ENCODE results near the gene ZNF2. TPM values are rescaled to one million over a fixed set of nuclear protein-coding genes. Genes with fewer than 3 reads are reported as not detected.

ZNF2 gene
- total and polyA plus RNA-seq, 12 donors: 1.4 to 4.8 (median 3.5) TPM

DNA sequence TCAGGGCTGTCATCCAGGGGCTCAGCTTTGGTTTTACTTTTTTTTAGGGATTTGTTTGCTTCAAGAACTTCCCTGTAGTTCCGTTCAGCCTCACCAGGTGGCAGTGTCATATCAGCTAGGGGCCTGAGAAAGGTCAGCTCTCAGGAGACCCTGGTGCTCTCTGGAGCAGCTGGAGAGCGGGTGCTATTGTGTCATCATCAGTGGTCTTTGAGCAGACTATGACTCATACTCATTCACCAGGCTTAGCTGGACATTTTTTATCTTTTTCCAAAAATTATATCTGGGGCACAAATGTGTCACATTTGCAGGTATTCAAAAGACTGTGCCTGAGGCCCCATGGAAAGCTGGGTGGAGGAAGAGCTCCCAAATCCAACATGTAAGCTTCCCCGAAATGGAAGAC, 66.1 kb downstream of the ZNF2 start:
- Histone ChIP-seq H3K27me3 (no peaks in the 10 kb centered on the region), H3K27ac (no peak overlapping the region), H3K9me3 (peaks cover 0 to 96% (median 8%) of the 10 kb centered on the region in 11 donors), H3K4me1 (no peaks in the 10 kb centered on the region), H3K36me3 (no peaks in the 10 kb centered on the region), H3K4me3 (no peak overlapping the region)
- DNase-seq (peak in 1 of 2 donors; percentile 18), ATAC-seq (peak in 1 of 8 donors; percentile 22)
- TF ChIP-seq, protein P1, sequence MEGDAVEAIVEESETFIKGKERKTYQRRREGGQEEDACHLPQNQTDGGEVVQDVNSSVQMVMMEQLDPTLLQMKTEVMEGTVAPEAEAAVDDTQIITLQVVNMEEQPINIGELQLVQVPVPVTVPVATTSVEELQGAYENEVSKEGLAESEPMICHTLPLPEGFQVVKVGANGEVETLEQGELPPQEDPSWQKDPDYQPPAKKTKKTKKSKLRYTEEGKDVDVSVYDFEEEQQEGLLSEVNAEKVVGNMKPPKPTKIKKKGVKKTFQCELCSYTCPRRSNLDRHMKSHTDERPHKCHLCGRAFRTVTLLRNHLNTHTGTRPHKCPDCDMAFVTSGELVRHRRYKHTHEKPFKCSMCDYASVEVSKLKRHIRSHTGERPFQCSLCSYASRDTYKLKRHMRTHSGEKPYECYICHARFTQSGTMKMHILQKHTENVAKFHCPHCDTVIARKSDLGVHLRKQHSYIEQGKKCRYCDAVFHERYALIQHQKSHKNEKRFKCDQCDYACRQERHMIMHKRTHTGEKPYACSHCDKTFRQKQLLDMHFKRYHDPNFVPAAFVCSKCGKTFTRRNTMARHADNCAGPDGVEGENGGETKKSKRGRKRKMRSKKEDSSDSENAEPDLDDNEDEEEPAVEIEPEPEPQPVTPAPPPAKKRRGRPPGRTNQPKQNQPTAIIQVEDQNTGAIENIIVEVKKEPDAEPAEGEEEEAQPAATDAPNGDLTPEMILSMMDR (IDR thresholded peaks at IDR 0.05): peak; percentile 26 to 65 (median 60)
- WGBS, 2 donors: 58 to 63% methylated on average over 3 of the region's 3 CpGs
- intact Hi-C loops (cut with DNase I): loop anchor here in 9 of 10 donors (1.0 to 10.0 kb wide), 4 partner anchors 83 to 86 kb away; no protein-coding TSS in a partner anchor

DNA sequence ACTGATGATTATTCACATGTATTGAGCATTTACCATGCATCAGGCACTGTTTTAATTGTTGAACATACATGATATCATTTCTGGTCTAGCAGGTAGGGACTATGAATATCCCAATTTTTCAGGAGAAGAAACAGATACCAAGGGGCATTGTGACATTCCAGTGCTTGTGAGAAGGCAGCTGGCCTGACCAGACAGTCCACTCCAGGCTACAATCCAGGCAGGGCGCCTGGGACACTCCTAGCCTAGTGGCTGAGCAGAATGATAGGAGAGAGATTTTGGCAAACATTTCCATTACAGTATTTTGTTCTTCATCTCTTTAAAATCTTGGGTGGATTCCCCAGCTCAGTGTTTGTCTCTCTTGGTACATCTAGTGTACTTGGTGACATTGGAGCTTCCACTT, 66.6 kb downstream of the ZNF2 start:
- ATAC-seq (peak in 1 of 8 donors; percentile 27), DNase-seq (no peak)
- Histone ChIP-seq H3K27me3 (no peaks in the 10 kb centered on the region), H3K36me3 (no peaks in the 10 kb centered on the region), H3K4me3 (no peak overlapping the region), H3K9me3 (peaks cover 0 to 96% (median 8%) of the 10 kb centered on the region in 11 donors), H3K4me1 (no peaks in the 10 kb centered on the region), H3K27ac (no peak overlapping the region)
- 74 to 90% methylated on average over 1 of the region's 1 CpG for WGBS, 2 donors
- intact Hi-C loops (cut with DNase I): loop anchor here in 7 of 10 donors (2.0 to 10.0 kb wide), 3 partner anchors 83 to 85 kb away; no protein-coding TSS in a partner anchor
- TF ChIP-seq, protein P1 (IDR thresholded peaks at IDR 0.05): no peak

Other genes with a start within 250 kb of the ZNF2 start
- gene MAL, start 140.1 kb upstream of the ZNF2 start, total RNA-seq: 10 to 100 TPM in 1 of 10 donors, 1 to 10 TPM in 9; 1.5 to 10.5 (median 3.0) TPM
- gene MAL, start 140.1 kb upstream of the ZNF2 start, polyA plus RNA-seq: 1 to 10 TPM; 4.2 to 9.1 TPM
- 10 to 100 TPM; 50.6 to 85.7 (median 61.5) TPM for gene MRPS5, start 44.0 kb upstream of the ZNF2 start, total RNA-seq
- gene MRPS5, start 44.0 kb upstream of the ZNF2 start, polyA plus RNA-seq: 100 to 1,000 TPM; 105 to 144 TPM
- 10 to 100 TPM in 8 of 10 donors, 1 to 10 TPM in 2; 9.9 to 17.2 (median 12.4) TPM for gene ZNF514, start 6.0 kb upstream of the ZNF2 start, total RNA-seq
- 10 to 100 TPM in 1 of 2 donors, 1 to 10 TPM in 1; 4.9 to 16.4 TPM for gene ZNF514, start 6.0 kb upstream of the ZNF2 start, polyA plus RNA-seq
- 1 to 10 TPM; 1.9 to 4.4 (median 3.0) TPM for gene ZNF892, start 41.7 kb downstream of the ZNF2 start, total RNA-seq
- gene ZNF892, start 41.7 kb downstream of the ZNF2 start, polyA plus RNA-seq: 1 to 10 TPM in 1 of 2 donors, under 1 TPM in 1; 0.26 to 1.3 TPM
- 1 to 10 TPM in 4 of 10 donors, under 1 TPM in 6; 0.32 to 2.5 (median 0.94) TPM for gene PROM2, start 108.6 kb downstream of the ZNF2 start, total RNA-seq
- gene PROM2, start 108.6 kb downstream of the ZNF2 start, polyA plus RNA-seq: 1 to 10 TPM in 1 of 2 donors, under 1 TPM in 1; 0.72 to 3.4 TPM
- 1 to 10 TPM; 2.1 to 8.0 (median 3.9) TPM for gene KCNIP3, start 131.5 kb downstream of the ZNF2 start, total RNA-seq
- gene KCNIP3, start 131.5 kb downstream of the ZNF2 start, polyA plus RNA-seq: 1 to 10 TPM; 3.6 to 6.8 TPM
- gene FAHD2A, start 236.9 kb downstream of the ZNF2 start, total RNA-seq: 10 to 100 TPM; 24.1 to 45.1 (median 39.8) TPM
- 10 to 100 TPM; 26.5 to 40.9 TPM for gene FAHD2A, start 236.9 kb downstream of the ZNF2 start, polyA plus RNA-seq